Smooth muscle cell (in vitro differentiated cells): Measurements from ENCODE around the gene ADCY2. TPM values are rescaled to one million over a fixed set of nuclear protein-coding genes. Genes with fewer than 3 reads are reported as not detected.

Source experiments
- DNase-seq: peaks from one replicate; lab custom pipeline; 2025; ENCODE audit not compliant: unreplicated experiment; lab: John Stamatoyannopoulos, UW
- H2AFZ ChIP-seq: fragments of 200-600 bp; sonication (generic); 2 replicates; pipeline ENCODE4 v1.6.0; 2016; ENCODE audit warnings: antibody characterized with exemption, low read depth, mild to moderate bottlenecking
- H3F3A ChIP-seq: fragments of 200-600 bp; sonication (generic); 2 replicates; pipeline ENCODE4 v1.6.0; 2017; ENCODE audit warnings: antibody characterized with exemption, low read depth
- H3K27ac ChIP-seq: fragments of 200-600 bp; sonication (generic); 2 replicates; pipeline ENCODE4 v1.5.1; 2016; ENCODE audit warnings: low read depth, mild to moderate bottlenecking
- H3K27me3 ChIP-seq: fragments of 200-600 bp; sonication (generic); 2 replicates; pipeline ENCODE4 v1.6.1; 2016; ENCODE audit warnings: low read depth, mild to moderate bottlenecking
- H3K36me3 ChIP-seq: fragments of 200-600 bp; sonication (generic); 2 replicates; pipeline ENCODE4 v1.5.1; 2016; ENCODE audit warnings: low read depth
- H3K4me1 ChIP-seq: fragments of 200-600 bp; sonication (generic); 2 replicates; pipeline ENCODE4 v1.5.1; 2016; ENCODE audit warnings: low read depth
- H3K4me2 ChIP-seq: fragments of 200-600 bp; sonication (generic); 2 replicates; pipeline ENCODE4 v1.6.0; 2016; ENCODE audit warnings: mild to moderate bottlenecking
- H3K4me3 ChIP-seq: fragments of 200-600 bp; sonication (generic); 2 replicates; pipeline ENCODE4 v1.5.1; 2016; ENCODE audit warnings: mild to moderate bottlenecking
- H3K79me2 ChIP-seq: fragments of 200-600 bp; sonication (generic); 2 replicates; pipeline ENCODE4 v1.6.0; 2016; ENCODE audit warnings: low read depth, mild to moderate bottlenecking
- H3K9ac ChIP-seq: fragments of 200-600 bp; sonication (generic); 2 replicates; pipeline ENCODE4 v1.6.0; 2016; ENCODE audit warnings: low read depth
- H3K9me3 ChIP-seq: fragments of 200-600 bp; sonication (generic); replicated peaks from 2 replicates; pipeline ENCODE4 v1.5.1; 2016; ENCODE audit warnings: low read depth
- H4K20me1 ChIP-seq: fragments of 200-600 bp; sonication (generic); 2 replicates; pipeline ENCODE4 v1.6.0; 2016; ENCODE audit warnings: low read depth
- CTCF ChIP-seq: fragments of 200-600 bp; sonication (generic); IDR thresholded peaks from 2 replicates; pipeline ENCODE4 v1.5.1; 2017; ENCODE audit warnings: borderline replicate concordance, mild to moderate bottlenecking, antibody characterized with exemption; ENCODE audit not compliant: insufficient read depth, poor library complexity, severe bottlenecking
- WGBS: methylation state at CpG from one replicate; pipeline ENCODE4 v1.1.7; 2016; ENCODE audit warnings: low lambda C conversion rate; 5-methylcytosine and 5-hydroxymethylcytosine counted together
- polyA plus RNA-seq: library from polyadenylated mRNA; unstranded; fragments of >200 nt; fragmentation: Nextera tagmentation; extraction: Ambion mirVana; gene quantifications from 2 replicates; pipeline ENCODE4 v1.2.1, GENCODE V29; 2016
- total RNA-seq: library from RNA; depleted of rRNA; stranded (reverse); fragments of >200 nt; gene quantifications from 2 replicates; pipeline ENCODE4 v1.2.3, GENCODE V29; 2014

Gene ADCY2
- total and polyA plus RNA-seq, 2 experiments from 2014 or later, result 2.8 to 8.0 TPM

- no peaks in the 10 kb centered on the region for H3K27me3 ChIP-seq
- no peaks in the 10 kb centered on the region for H3K9me3 ChIP-seq
- H3K36me3 ChIP-seq, result no peaks in the 10 kb centered on the region
- DNase-seq, result no peak
- H3F3A ChIP-seq, result no peaks in the 10 kb centered on the region
- no peak for TF ChIP-seq CTCF
- H2AFZ ChIP-seq, result no peak overlapping the region
- no peaks in the 10 kb centered on the region for H3K79me2 ChIP-seq
- WGBS, result 94% methylated on average over 2 of the region's 2 CpGs
- no peak overlapping the region for H3K4me3 ChIP-seq
- no peaks in the 10 kb centered on the region for H3K4me1 ChIP-seq
- no peak overlapping the region for H3K4me2 ChIP-seq
- no peak overlapping the region for H3K9ac ChIP-seq
- H3K27ac ChIP-seq, result no peak overlapping the region
- no peaks in the 10 kb centered on the region for H4K20me1 ChIP-seq
Measured at GRCh38 chr5:7584749-7585148, 188.8 kb downstream of the ADCY2 start.

DNA sequence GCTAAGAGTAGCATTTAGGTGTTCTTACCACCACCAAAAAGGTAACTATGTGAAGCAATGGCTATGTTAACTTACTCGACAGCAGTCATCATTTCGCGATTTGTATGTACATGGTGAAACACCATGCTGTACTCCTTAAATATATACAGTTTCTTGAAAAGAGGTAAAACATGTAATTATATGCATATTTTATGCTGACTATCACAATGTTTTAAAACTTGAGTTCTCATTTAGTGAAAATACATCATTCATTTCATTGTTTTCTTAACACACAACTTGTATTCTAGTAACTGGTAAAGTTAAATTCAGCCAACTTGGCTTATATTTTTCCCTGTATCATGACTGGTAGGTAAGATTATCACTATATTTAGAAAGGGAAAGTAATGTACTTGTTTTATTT lies 189.9 kb downstream of the ADCY2 start:
- no peaks in the 10 kb centered on the region for H4K20me1 ChIP-seq
- no peaks in the 10 kb centered on the region for H3K9me3 ChIP-seq
- TF ChIP-seq CTCF, result no peak
- H3K27ac ChIP-seq, result no peak overlapping the region
- no peaks in the 10 kb centered on the region for H3K79me2 ChIP-seq
- H3K9ac ChIP-seq, result no peak overlapping the region
- H3K36me3 ChIP-seq, result no peaks in the 10 kb centered on the region
- H3K4me1 ChIP-seq, result no peaks in the 10 kb centered on the region
- H3K4me2 ChIP-seq, result no peak overlapping the region
- H3F3A ChIP-seq, result no peaks in the 10 kb centered on the region
- 98% methylated on average over 3 of the region's 3 CpGs for WGBS
- DNase-seq, result no peak
- H3K4me3 ChIP-seq, result no peak overlapping the region
- no peaks in the 10 kb centered on the region for H3K27me3 ChIP-seq
- H2AFZ ChIP-seq, result no peak overlapping the region

- no peak overlapping the region for H3K4me2 ChIP-seq
- H2AFZ ChIP-seq, result no peak overlapping the region
- no peaks in the 10 kb centered on the region for H3K9me3 ChIP-seq
- H3K9ac ChIP-seq, result no peak overlapping the region
- H3K27ac ChIP-seq, result no peak overlapping the region
- no peak overlapping the region for H3K4me3 ChIP-seq
- H4K20me1 ChIP-seq, result no peaks in the 10 kb centered on the region
- no peaks in the 10 kb centered on the region for H3F3A ChIP-seq
- H3K79me2 ChIP-seq, result no peaks in the 10 kb centered on the region
- no peak for DNase-seq
- TF ChIP-seq CTCF, result no peak
- no peaks in the 10 kb centered on the region for H3K27me3 ChIP-seq
- no peaks in the 10 kb centered on the region for H3K4me1 ChIP-seq
- H3K36me3 ChIP-seq, result no peaks in the 10 kb centered on the region
- 80% methylated on average over 12 of the region's 12 CpGs for WGBS
Measured at GRCh38 chr5:7586480-7586879, 190.5 kb downstream of the ADCY2 start.

GRCh38 chr5:7589800-7590199 lies 193.9 kb downstream of the ADCY2 start:
- no peak for DNase-seq
- H3K27ac ChIP-seq, result no peak overlapping the region
- no peaks in the 10 kb centered on the region for H3K9me3 ChIP-seq
- WGBS, result 59% methylated on average over 5 of the region's 5 CpGs
- H3K4me1 ChIP-seq, result no peaks in the 10 kb centered on the region
- no peaks in the 10 kb centered on the region for H3K79me2 ChIP-seq
- TF ChIP-seq CTCF, result no peak
- H3K9ac ChIP-seq, result no peak overlapping the region
- no peaks in the 10 kb centered on the region for H4K20me1 ChIP-seq
- H3K4me2 ChIP-seq, result no peak overlapping the region
- H3K4me3 ChIP-seq, result no peak overlapping the region
- H3F3A ChIP-seq, result no peaks in the 10 kb centered on the region
- H3K36me3 ChIP-seq, result no peaks in the 10 kb centered on the region
- H2AFZ ChIP-seq, result no peak overlapping the region
- H3K27me3 ChIP-seq, result no peaks in the 10 kb centered on the region
